Sigmoid colon (tissue), 4 donors: ENCODE measurements around the gene PI4KB.

Source experiments
- CTCF ChIP-seq, 4 experiments: fragments of 450-650 bp in 3 of 4; fragments of 200-600 bp in 1 of 4; IDR thresholded peaks; one replicate each; pipeline ENCODE4 v1.5.1; 2016 to 2019; ENCODE audit warnings: antibody characterized with exemption in 4 of 4, mild to moderate bottlenecking in 3 of 4, moderate library complexity in 2 of 4
- POLR2A ChIP-seq, 2 donors: fragments of 450-650 bp; IDR thresholded peaks; one replicate each; pipeline ENCODE4 v1.6.1; 2016; ENCODE audit warnings: antibody characterized with exemption in 2 of 2, mild to moderate bottlenecking in 2 of 2, moderate library complexity in 2 of 2
- POLR2AphosphoS5 ChIP-seq, 4 donors: sonication (generic); formaldehyde crosslinking; IDR thresholded peaks; one replicate each; pipeline ENCODE4 v1.6.1; 2017; ENCODE audit warnings: antibody characterized with exemption in 4 of 4

DNA sequence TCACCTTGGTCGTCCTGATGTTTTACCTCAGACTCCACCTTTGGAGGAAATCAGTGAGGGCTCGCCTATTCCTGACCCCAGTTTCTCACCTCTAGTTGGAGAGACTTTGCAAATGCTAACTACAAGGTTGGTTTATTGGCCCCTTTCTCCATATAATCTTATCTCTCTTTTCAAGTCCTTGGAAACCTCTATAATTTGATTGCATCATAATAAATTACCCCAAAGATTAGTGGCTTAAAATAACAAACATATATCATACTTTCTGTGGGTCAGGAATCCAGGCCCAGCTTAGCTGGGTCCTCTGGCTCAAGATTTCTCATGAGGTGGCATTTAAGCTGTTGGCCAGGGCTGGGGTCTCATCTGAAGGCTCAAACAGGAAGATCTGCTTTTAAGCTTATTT is 84.8 kb downstream of the PI4KB start:
- TF ChIP-seq CTCF (IDR thresholded peaks at IDR 0.05) (no peak), POLR2AphosphoS5 (IDR thresholded peaks at IDR 0.05) (no peak), POLR2A (IDR thresholded peaks at IDR 0.05) (no peak)
